Measurements from ENCODE around the gene PTPRQ. TPM values are rescaled to one million over a fixed set of nuclear protein-coding genes. Genes with fewer than 3 reads are reported as not detected.

PTPRQ gene
- polyA plus RNA-seq, 4 donors, result 15.0 to 32.7 (median 23.0) TPM

GRCh38 chr12:80549298-80549697, 105.3 kb downstream of the PTPRQ start:
- DNase-seq (ENCODE audit: low read depth in 4 of 4, low spot score in 2 of 4), result no peak

- DNase-seq (ENCODE audit: low read depth in 4 of 4, low spot score in 2 of 4), result no peak
Observed at GRCh38 chr12:80551897-80552296, 107.9 kb downstream of the PTPRQ start.

GRCh38 chr12:80553316-80553715, 109.3 kb downstream of the PTPRQ start:
- DNase-seq (ENCODE audit: low read depth in 4 of 4, low spot score in 2 of 4), result no peak

GRCh38 chr12:80556566-80556965, 112.5 kb downstream of the PTPRQ start:
- no peak for DNase-seq (ENCODE audit: low read depth in 4 of 4, low spot score in 2 of 4)

- DNase-seq (ENCODE audit: low read depth in 4 of 4, low spot score in 2 of 4), result no peak
Observed at GRCh38 chr12:80559766-80560165, 115.7 kb downstream of the PTPRQ start.

GRCh38 chr12:80565271-80565670, 121.2 kb downstream of the PTPRQ start:
- peak; percentile 2 to 45 (median 30) for DNase-seq (ENCODE audit: low read depth in 4 of 4, low spot score in 2 of 4)

GRCh38 chr12:80567401-80567800, 123.4 kb downstream of the PTPRQ start:
- DNase-seq (ENCODE audit: low read depth in 4 of 4, low spot score in 2 of 4), result no peak

- no peak for DNase-seq (ENCODE audit: low read depth in 4 of 4, low spot score in 2 of 4)
Observed at GRCh38 chr12:80576641-80577418, 132.8 kb downstream of the PTPRQ start.

GRCh38 chr12:80580254-80580653, 136.2 kb downstream of the PTPRQ start:
- DNase-seq (ENCODE audit: low read depth in 4 of 4, low spot score in 2 of 4), result no peak

- no peak for DNase-seq (ENCODE audit: low read depth in 4 of 4, low spot score in 2 of 4)
Observed at GRCh38 chr12:80581783-80582182, 137.7 kb downstream of the PTPRQ start.

- no peak for DNase-seq (ENCODE audit: low read depth in 4 of 4, low spot score in 2 of 4)
Observed at GRCh38 chr12:80582431-80582830, 138.4 kb downstream of the PTPRQ start.

GRCh38 chr12:80589077-80589476, 145.0 kb downstream of the PTPRQ start:
- no peak for DNase-seq (ENCODE audit: low read depth in 4 of 4, low spot score in 2 of 4)

GRCh38 chr12:80590085-80590484, 146.1 kb downstream of the PTPRQ start:
- no peak for DNase-seq (ENCODE audit: low read depth in 4 of 4, low spot score in 2 of 4)

- no peak for DNase-seq (ENCODE audit: low read depth in 4 of 4, low spot score in 2 of 4)
Observed at GRCh38 chr12:80593766-80594165, 149.7 kb downstream of the PTPRQ start.

GRCh38 chr12:80596509-80596908, 152.5 kb downstream of the PTPRQ start:
- no peak for DNase-seq (ENCODE audit: low read depth in 4 of 4, low spot score in 2 of 4)

- DNase-seq (ENCODE audit: low read depth in 4 of 4, low spot score in 2 of 4), result peak in 1 of 4 donors; percentile 3
Observed at GRCh38 chr12:80598004-80598606, 154.1 kb downstream of the PTPRQ start.

- no peak for DNase-seq (ENCODE audit: low read depth in 4 of 4, low spot score in 2 of 4)
Observed at GRCh38 chr12:80602455-80602854, 158.4 kb downstream of the PTPRQ start.

GRCh38 chr12:80607361-80608135, 163.5 kb downstream of the PTPRQ start:
- no peak for DNase-seq (ENCODE audit: low read depth in 4 of 4, low spot score in 2 of 4)

GRCh38 chr12:80617733-80618132, 173.7 kb downstream of the PTPRQ start:
- DNase-seq (ENCODE audit: low read depth in 4 of 4, low spot score in 2 of 4), result no peak

GRCh38 chr12:80620281-80620680, 176.2 kb downstream of the PTPRQ start:
- no peak for DNase-seq (ENCODE audit: low read depth in 4 of 4, low spot score in 2 of 4)

- DNase-seq (ENCODE audit: low read depth in 4 of 4, low spot score in 2 of 4), result no peak
Observed at GRCh38 chr12:80622271-80622670, 178.2 kb downstream of the PTPRQ start.
